VCaP (cell line): ENCODE results near the gene ORM2.

Experiments
- H3K27ac ChIP-seq: fragments of 450-650 bp; 2 replicates; pipeline ENCODE4 v1.5.1; 2017
- TF ChIP-seq, protein P1 (sequence below): fragments of 450-650 bp; conservative IDR thresholded peaks from 2 replicates; pipeline ENCODE4 v1.5.1; 2017; ENCODE audit warnings: mild to moderate bottlenecking, moderate library complexity

Gene ORM2

DNA sequence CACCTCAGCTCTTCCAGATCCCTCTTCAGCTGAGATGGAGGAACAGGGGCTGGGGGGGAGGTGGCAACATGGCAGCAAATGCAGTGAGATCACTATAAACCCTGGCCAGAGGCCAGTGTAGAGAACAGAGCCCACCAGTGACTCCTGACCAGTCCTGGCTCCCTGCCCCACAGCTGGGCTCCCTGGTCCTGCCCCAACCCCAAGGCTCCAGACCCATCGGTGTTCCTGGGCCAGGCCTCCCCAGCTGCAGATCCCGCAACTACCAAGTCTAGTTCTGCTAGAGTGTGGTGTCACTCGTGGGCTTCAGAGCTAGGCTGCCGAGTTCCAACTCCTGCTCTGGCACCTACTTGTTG is 41.3 kb downstream of the ORM2 start:
- H3K27ac ChIP-seq = no peak overlapping the region

DNA sequence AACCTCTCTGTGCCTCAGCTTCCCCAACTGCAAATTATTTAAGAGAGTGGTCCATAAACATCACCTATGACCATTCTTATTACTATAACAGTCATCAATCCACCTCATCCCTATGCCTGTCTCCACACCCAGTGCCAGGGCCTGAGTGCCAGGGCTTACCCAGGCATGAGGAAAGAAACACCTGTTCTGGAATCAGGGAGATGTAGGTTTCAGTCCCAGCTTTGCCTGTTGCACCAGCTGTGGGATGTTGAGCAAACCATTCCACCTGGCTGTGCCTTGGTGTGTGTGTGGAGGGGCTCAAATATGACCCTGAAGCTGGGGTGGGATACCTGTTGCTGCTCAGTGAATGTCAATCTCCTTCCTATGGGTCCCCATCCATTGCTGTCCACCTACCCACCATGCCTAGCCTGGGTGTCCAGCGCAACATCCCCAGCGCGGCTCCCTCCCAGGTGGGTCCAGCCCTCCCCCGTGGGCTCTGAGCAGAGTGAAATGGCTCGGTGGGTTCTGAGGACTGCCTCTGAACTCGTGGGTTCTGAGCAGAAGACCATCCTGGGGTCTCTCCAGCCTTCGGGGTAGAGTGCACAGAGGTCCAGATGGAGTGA is 41.8 kb downstream of the ORM2 start:
- TF ChIP-seq, protein P1, sequence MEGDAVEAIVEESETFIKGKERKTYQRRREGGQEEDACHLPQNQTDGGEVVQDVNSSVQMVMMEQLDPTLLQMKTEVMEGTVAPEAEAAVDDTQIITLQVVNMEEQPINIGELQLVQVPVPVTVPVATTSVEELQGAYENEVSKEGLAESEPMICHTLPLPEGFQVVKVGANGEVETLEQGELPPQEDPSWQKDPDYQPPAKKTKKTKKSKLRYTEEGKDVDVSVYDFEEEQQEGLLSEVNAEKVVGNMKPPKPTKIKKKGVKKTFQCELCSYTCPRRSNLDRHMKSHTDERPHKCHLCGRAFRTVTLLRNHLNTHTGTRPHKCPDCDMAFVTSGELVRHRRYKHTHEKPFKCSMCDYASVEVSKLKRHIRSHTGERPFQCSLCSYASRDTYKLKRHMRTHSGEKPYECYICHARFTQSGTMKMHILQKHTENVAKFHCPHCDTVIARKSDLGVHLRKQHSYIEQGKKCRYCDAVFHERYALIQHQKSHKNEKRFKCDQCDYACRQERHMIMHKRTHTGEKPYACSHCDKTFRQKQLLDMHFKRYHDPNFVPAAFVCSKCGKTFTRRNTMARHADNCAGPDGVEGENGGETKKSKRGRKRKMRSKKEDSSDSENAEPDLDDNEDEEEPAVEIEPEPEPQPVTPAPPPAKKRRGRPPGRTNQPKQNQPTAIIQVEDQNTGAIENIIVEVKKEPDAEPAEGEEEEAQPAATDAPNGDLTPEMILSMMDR = no peak
- H3K27ac ChIP-seq = no peak overlapping the region

More for the DNA sequence above, 41.3 kb downstream of the ORM2 start:
- TF ChIP-seq, protein P1 = no peak

DNA sequence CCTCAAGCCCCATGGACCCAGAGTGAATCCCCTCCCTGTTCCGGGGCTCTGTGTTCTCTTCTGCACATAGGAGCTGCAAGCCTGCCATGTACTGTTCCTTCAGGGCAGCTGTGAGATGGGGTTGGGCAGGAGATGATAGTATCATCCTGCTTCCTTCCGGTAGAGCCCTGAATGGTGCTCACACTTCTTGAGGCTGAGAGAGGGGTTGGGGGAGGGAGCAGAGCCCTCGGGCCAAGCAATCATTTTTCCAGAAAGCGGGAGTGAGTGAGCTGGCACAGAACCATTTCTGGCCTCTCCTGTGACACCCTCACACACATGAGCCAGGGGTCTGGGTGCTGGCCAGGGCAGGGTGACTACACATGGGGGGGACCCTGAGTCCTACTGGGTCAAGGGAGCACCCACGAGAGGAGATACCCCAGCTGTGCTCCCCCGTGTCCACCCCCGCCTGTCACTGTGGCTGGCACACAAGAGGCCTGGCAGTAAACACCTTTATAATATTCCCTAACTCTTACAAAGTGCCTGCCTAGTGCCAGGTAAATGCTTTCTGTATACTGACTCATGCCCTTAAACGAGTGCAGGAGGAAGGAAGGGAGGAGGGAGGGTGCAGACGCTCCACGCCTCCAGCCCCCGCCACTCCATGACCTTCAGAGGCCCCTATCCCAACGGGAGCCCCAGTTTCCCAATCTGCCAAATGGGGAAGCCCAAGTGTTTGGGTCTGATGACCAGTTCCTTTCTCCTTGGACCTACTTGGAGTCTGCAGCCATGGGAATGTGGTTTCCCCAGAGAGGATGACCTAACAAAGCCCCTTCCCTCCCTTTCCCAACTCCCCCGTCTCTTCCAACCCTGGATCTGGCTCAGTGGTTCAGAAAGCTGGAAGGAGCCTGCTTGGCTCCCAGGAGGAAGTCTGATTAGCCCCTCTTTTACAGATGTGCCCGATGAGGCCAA is 42.6 kb downstream of the ORM2 start:
- TF ChIP-seq, protein P1 = no peak
- H3K27ac ChIP-seq = no peak overlapping the region

DNA sequence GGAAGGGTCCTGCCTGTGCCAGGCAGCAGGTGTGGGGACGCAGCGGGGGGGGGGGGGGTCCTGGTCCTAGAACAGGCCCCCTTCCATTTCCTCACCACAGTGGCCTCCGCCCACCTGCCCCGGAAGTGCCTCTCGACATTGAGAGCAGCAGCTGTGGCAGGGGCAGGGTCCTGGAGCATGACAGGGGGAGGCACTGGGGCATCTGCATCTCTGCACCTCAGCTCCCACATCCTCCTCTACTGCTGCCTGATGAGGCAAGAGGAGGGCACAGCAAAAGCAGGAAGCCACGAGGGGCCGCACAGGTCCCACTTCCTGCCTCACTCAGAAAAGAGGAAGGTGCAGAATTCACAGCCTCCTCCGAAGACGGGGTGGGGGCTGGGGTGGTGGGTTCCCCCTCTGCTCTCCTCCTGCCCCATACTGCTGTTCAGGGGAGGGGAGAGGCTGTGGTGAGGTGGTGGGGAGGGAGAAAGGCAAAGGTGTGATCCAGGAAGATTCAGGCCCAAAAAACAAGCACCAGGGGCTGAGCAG is 43.3 kb downstream of the ORM2 start:
- no peak overlapping the region for H3K27ac ChIP-seq
- TF ChIP-seq, protein P1 = no peak

DNA sequence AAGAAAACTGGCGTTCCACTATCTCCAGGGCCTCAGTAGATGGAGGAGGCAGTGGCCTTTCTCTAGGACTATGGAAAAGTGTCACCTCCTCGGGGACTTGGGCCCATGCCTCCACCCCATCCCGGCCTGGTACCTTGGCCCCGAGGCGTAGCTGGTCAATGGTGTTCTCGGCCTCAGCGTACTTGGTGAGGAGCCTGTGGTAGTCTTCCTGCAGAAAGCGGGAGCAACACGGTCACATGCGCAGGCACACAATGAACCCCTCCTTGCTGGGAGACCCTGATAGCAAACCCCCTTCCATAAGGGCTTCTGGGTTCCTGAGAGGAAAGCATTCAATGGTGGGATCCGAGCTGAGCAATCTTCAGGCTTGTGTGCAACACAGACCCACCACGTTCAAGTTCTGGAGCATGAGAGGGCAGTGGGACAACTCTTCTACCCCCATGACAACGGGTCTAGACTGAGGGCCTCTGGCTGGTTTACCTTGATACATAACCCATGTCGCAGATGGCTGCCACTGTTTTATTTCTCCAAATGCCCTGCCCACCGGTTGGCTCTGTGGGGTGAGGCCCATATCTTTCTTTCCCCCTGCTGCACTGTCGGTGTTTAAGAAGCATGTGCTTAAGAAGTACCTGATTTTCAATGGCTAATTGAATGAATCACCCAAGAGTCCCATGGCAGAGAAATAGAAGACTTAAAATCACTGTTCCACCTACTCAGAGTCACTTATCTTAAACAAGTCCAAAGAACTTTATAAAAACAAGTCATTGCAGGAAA is 44.5 kb downstream of the ORM2 start:
- no peak overlapping the region for H3K27ac ChIP-seq
- TF ChIP-seq, protein P1 = no peak

DNA sequence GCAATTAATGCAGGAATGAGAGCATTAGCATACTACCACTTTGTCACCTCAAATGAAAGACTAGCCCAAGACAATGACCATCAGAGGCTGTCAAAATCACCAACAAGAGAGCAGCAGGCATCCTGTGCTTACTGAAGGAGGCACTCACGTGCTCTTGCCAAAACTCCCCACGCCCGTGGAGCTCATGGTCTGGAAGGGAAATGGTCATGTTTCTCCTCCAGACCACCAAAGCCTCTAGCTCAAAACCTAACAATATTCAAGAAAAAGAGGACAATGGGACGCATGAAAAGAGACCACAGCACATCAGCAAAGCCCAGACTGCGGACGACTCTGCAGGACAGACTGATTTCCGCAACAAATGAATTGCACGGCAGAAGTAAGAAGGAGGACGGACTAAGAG is 45.3 kb downstream of the ORM2 start:
- no peak overlapping the region for H3K27ac ChIP-seq
- TF ChIP-seq, protein P1 = no peak
